GM23338 (cell line): ENCODE results near the gene ZFP62. TPM values are rescaled to one million over a fixed set of nuclear protein-coding genes. Genes with fewer than 3 reads are reported as not detected.

ENCODE experiments used
- ATAC-seq: fragments of 200-7000 bp; cut with Tn5 transposase; 3 replicates; pipeline ENCODE4 v1.9.1; 2020
- DNase-seq: peaks from one replicate; pipeline ENCODE4 v3.0.0-alpha.2; 2015; ENCODE audit warnings: low spot score
- H2AFZ ChIP-seq: fragments of 200-600 bp; sonication (generic); 2 replicates; pipeline ENCODE4 v1.8.0; 2016; ENCODE audit warnings: antibody characterized with exemption, mild to moderate bottlenecking, moderate library complexity
- H3F3A ChIP-seq: fragments of 200-600 bp; sonication (generic); replicated peaks from 2 replicates; pipeline ENCODE4 v1.8.0; 2017; ENCODE audit warnings: antibody characterized with exemption, mixed run types, low read depth
- H3K27ac ChIP-seq: fragments of 200-600 bp; sonication (generic); 2 replicates; pipeline ENCODE4 v1.6.1; 2016; ENCODE audit warnings: low read depth
- H3K27me3 ChIP-seq: fragments of 200-600 bp; sonication (generic); 2 replicates; pipeline ENCODE4 v1.8.0; 2016; ENCODE audit warnings: mild to moderate bottlenecking, mixed run types, moderate library complexity; ENCODE audit not compliant: insufficient read depth
- H3K36me3 ChIP-seq: fragments of 200-600 bp; sonication (generic); 2 replicates; pipeline ENCODE4 v1.8.0; 2016; ENCODE audit warnings: mild to moderate bottlenecking; ENCODE audit not compliant: insufficient read depth
- H3K4me1 ChIP-seq: fragments of 200-600 bp; sonication (generic); 2 replicates; pipeline ENCODE4 v1.8.0; 2016; ENCODE audit warnings: mild to moderate bottlenecking, moderate library complexity; ENCODE audit not compliant: insufficient read depth
- H3K4me2 ChIP-seq: fragments of 200-600 bp; sonication (generic); 2 replicates; pipeline ENCODE4 v1.7.1; 2017; ENCODE audit warnings: mixed run types
- H3K4me3 ChIP-seq: fragments of 200-600 bp; sonication (generic); 2 replicates; pipeline ENCODE4 v1.6.1; 2016; ENCODE audit warnings: mixed run types
- H3K79me2 ChIP-seq: fragments of 200-600 bp; sonication (generic); replicated peaks from 2 replicates; pipeline ENCODE4 v1.8.0; 2017; ENCODE audit warnings: mild to moderate bottlenecking; ENCODE audit not compliant: insufficient read depth
- H3K9me2 ChIP-seq: fragments of 200-600 bp; sonication (generic); 2 replicates; pipeline ENCODE4 v1.8.0; 2017; ENCODE audit not compliant: insufficient read depth
- H4K20me1 ChIP-seq: fragments of 200-600 bp; sonication (generic); replicated peaks from 2 replicates; pipeline ENCODE4 v1.8.0; 2017; ENCODE audit warnings: mild to moderate bottlenecking; ENCODE audit not compliant: insufficient read depth
- H3K27ac Mint-ChIP-seq: 2 replicates; pipeline ENCODE4 v1.8.0; 2020; ENCODE audit warnings: inconsistent platforms, mild to moderate bottlenecking, moderate library complexity, mixed read lengths
- H3K27me3 Mint-ChIP-seq: 3 replicates; pipeline ENCODE4 v1.8.0; 2022; ENCODE audit warnings: low read depth, mild to moderate bottlenecking, moderate library complexity, mixed read lengths, inconsistent platforms; ENCODE audit not compliant: insufficient read depth, poor library complexity
- H3K36me3 Mint-ChIP-seq: 3 replicates; pipeline ENCODE4 v1.8.0; 2021; ENCODE audit warnings: low read depth, mild to moderate bottlenecking, inconsistent platforms, moderate library complexity, mixed read lengths
- H3K4me1 Mint-ChIP-seq: 3 replicates; pipeline ENCODE4 v1.8.0; 2020; ENCODE audit warnings: mild to moderate bottlenecking, inconsistent platforms, mixed read lengths
- H3K4me3 Mint-ChIP-seq: 3 replicates; pipeline ENCODE4 v1.8.0; 2021; ENCODE audit warnings: moderate library complexity, mild to moderate bottlenecking, inconsistent platforms, mixed read lengths
- H3K9me3 Mint-ChIP-seq: 3 replicates; pipeline ENCODE4 v1.8.0; 2020; ENCODE audit warnings: moderate library complexity, mild to moderate bottlenecking, inconsistent platforms, mixed read lengths
- CREB1 ChIP-seq: fragments of 250-450 bp; sonication (Bioruptor Pico); IDR thresholded peaks from 2 replicates; pipeline ENCODE4 v1.5.0; 2020; ENCODE audit warnings: low read depth, mild to moderate bottlenecking, moderate library complexity
- CTCF ChIP-seq, 2 experiments: fragments of 200-600 bp in 1 of 2; sonication (generic) in 1 of 2; conservative IDR thresholded peaks; 2 replicates each; pipeline versions ENCODE4 v1.5.1 to v1.6.1; 2016 to 2017; ENCODE audit warnings: antibody characterized with exemption in 2 of 2, low read depth in 2 of 2, mild to moderate bottlenecking in 2 of 2, moderate library complexity in 1 of 2
- ETS1 ChIP-seq: IDR thresholded peaks from 2 replicates; pipeline ENCODE4 v1.6.1; 2016; ENCODE audit warnings: antibody characterized with exemption
- EZH2 ChIP-seq: fragments of 200-600 bp; sonication (generic); IDR thresholded peaks from one replicate; pipeline ENCODE4 v1.8.0; 2017; ENCODE audit warnings: antibody characterized with exemption, mild to moderate bottlenecking, low read depth; ENCODE audit not compliant: unreplicated experiment
- JUNB ChIP-seq: IDR thresholded peaks from one replicate; pipeline ENCODE4 v1.6.1; 2016; ENCODE audit warnings: antibody characterized with exemption; ENCODE audit not compliant: unreplicated experiment
- STAT1 ChIP-seq: IDR thresholded peaks from one replicate; pipeline ENCODE4 v1.6.1; 2016; ENCODE audit warnings: antibody characterized with exemption; ENCODE audit not compliant: unreplicated experiment
- ZNF114 ChIP-seq: fragments of 250-450 bp; sonication (Bioruptor Pico); IDR thresholded peaks from 2 replicates; pipeline ENCODE4 v1.5.0; 2020; ENCODE audit warnings: mild to moderate bottlenecking, moderate library complexity
- ZNF331 ChIP-seq: fragments of 250-450 bp; sonication (Bioruptor Pico); IDR thresholded peaks from 2 replicates; pipeline ENCODE4 v1.5.0; 2020; ENCODE audit warnings: low read depth, mild to moderate bottlenecking, moderate library complexity
- ZNF462 ChIP-seq: fragments of 250-450 bp; sonication (Bioruptor Pico); IDR thresholded peaks from 2 replicates; pipeline ENCODE4 v1.5.0; 2020; ENCODE audit warnings: mild to moderate bottlenecking, moderate library complexity
- polyA plus RNA-seq: library from polyadenylated mRNA; unstranded; fragments of >200 nt; fragmentation: Nextera tagmentation; extraction: Ambion mirVana; gene quantifications from 2 replicates; pipeline ENCODE4 v1.2.1, GENCODE V29; 2016
- total RNA-seq: library from RNA; depleted of rRNA; stranded (reverse); fragments of >200 nt; shearing (Covaris generic); gene quantifications from 2 replicates; pipeline ENCODE4 v1.2.3, GENCODE V29; 2014

ZFP62 gene
- total and polyA plus RNA-seq, 2 experiments from 2014 or later: 32.9 to 33.2 TPM

- TF ChIP-seq ETS1: no peak
- TF ChIP-seq CREB1 (CRISPR knock-in tag): no peak
- TF ChIP-seq JUNB: no peak
- no peak for TF ChIP-seq STAT1
- no peak for TF ChIP-seq ZNF331 (CRISPR knock-in tag)
- no peak for TF ChIP-seq ZNF114
- TF ChIP-seq CTCF (conservative IDR thresholded peaks at IDR 0.05; ENCODE audit: low read depth in 2 of 2): no peak
- no peak for TF ChIP-seq EZH2
Measured at GRCh38 chr5:180865981-180866695, 5.1 kb upstream of the ZFP62 start (continued).

GRCh38 chr5:180862645-180863044 lies 1.6 kb upstream of the ZFP62 start:
- peak overlapping the region; percentile 57 for H3K4me3 Mint-ChIP-seq
- ATAC-seq: peak; percentile 36
- H3K36me3 Mint-ChIP-seq: peaks cover 17% of the 10 kb centered on the region
- Histone ChIP-seq H3K36me3 (no peaks in the 10 kb centered on the region), H3F3A (peaks cover 6% of the 10 kb centered on the region; the same call in 1 of the 2 replicates), H3K4me1 (peaks cover 15% of the 10 kb centered on the region), H3K4me3 (0 out of 2 replicates have a peak overlapping the region, but pooled peaks have one; percentile 93), H4K20me1 (peaks cover 14% of the 10 kb centered on the region), H2AFZ (no peak overlapping the region), H3K79me2 (peaks cover 26% of the 10 kb centered on the region), H3K4me2 (peak overlapping the region; percentile 86), H3K27me3 (peaks cover 4% of the 10 kb centered on the region; the same call in 1 of the 2 replicates), H3K27ac (no peak overlapping the region), H3K9me2 (no peaks in the 10 kb centered on the region)
- no peaks in the 10 kb centered on the region for H3K9me3 Mint-ChIP-seq
- peaks cover 5% of the 10 kb centered on the region for H3K27me3 Mint-ChIP-seq
- DNase-seq: peak; percentile 82
- H3K27ac Mint-ChIP-seq: peak overlapping the region; percentile 55; the same call in 1 of the 2 replicates
- peaks cover 21% of the 10 kb centered on the region for H3K4me1 Mint-ChIP-seq
- TF ChIP-seq ETS1 (no peak), ZNF462 (CRISPR knock-in tag) (no peak), ZNF114 (no peak), CREB1 (CRISPR knock-in tag) (no peak), CTCF (conservative IDR thresholded peaks at IDR 0.05; ENCODE audit: low read depth in 2 of 2) (peak in 1 of 2 experiments; percentile 41; a peak in 2 of 4 replicates), ZNF331 (CRISPR knock-in tag) (no peak)
